Trophoblast cell (in vitro differentiated cells and primary cell): ENCODE data around the gene DMRTC2.
A peak's percentile ranks its signal among the peaks of the same experiment; 100 is the strongest.

ENCODE experiments used
- DNase-seq, 2 donors: peaks; one replicate each; pipeline ENCODE4 v3.0.0-alpha.2; 2016
- H2AFZ ChIP-seq: 2 replicates; pipeline ENCODE4 v1.6.1; 2013; ENCODE audit warnings: low read length, moderate library complexity, mild to moderate bottlenecking; ENCODE audit not compliant: insufficient read depth, poor library complexity
- H2AK5ac ChIP-seq: 2 replicates; pipeline ENCODE4 v1.6.1; 2013; ENCODE audit warnings: mild to moderate bottlenecking, low read length
- H2BK120ac ChIP-seq: 2 replicates; pipeline ENCODE4 v1.6.1; 2013; ENCODE audit warnings: low read length, mild to moderate bottlenecking, moderate library complexity; ENCODE audit not compliant: insufficient read depth, poor library complexity
- H2BK12ac ChIP-seq: 2 replicates; pipeline ENCODE4 v1.6.1; 2013; ENCODE audit warnings: mild to moderate bottlenecking, low read length, moderate library complexity
- H2BK5ac ChIP-seq: 2 replicates; pipeline ENCODE4 v1.6.1; 2013; ENCODE audit warnings: low read length, low read depth, moderate library complexity, mild to moderate bottlenecking; ENCODE audit not compliant: poor library complexity
- H3K14ac ChIP-seq: 2 replicates; pipeline ENCODE4 v1.6.1; 2013; ENCODE audit warnings: mild to moderate bottlenecking, low read length
- H3K18ac ChIP-seq: 2 replicates; pipeline ENCODE4 v1.6.1; 2013; ENCODE audit warnings: mild to moderate bottlenecking, low read length
- H3K23ac ChIP-seq: 2 replicates; pipeline ENCODE4 v1.6.1; 2013; ENCODE audit warnings: low read length
- H3K27ac ChIP-seq: 2 replicates; pipeline ENCODE4 v1.5.1; 2013; ENCODE audit warnings: low read depth, mild to moderate bottlenecking, inconsistent platforms, low read length, moderate library complexity
- H3K27me3 ChIP-seq: 2 replicates; pipeline ENCODE4 v1.6.1; 2013; ENCODE audit warnings: inconsistent platforms, mild to moderate bottlenecking, low read length, moderate library complexity; ENCODE audit not compliant: insufficient read depth
- H3K36me3 ChIP-seq, 2 experiments: 1 replicate in 1 of 2; 2 replicates in 1 of 2; pipeline ENCODE4 v1.6.1; 2013; ENCODE audit warnings: low read length in 2 of 2, mild to moderate bottlenecking in 2 of 2, moderate library complexity in 1 of 2; ENCODE audit not compliant: insufficient read depth in 2 of 2, control insufficient read depth in 1 of 2
- H3K4ac ChIP-seq: 2 replicates; pipeline ENCODE4 v1.6.1; 2013; ENCODE audit warnings: low read depth, mild to moderate bottlenecking, low read length, moderate library complexity
- H3K4me1 ChIP-seq, 2 experiments: 1 replicate in 1 of 2; 2 replicates in 1 of 2; pipeline ENCODE4 v1.6.1; 2013; ENCODE audit warnings: low read length in 2 of 2, mild to moderate bottlenecking in 2 of 2, moderate library complexity in 1 of 2; ENCODE audit not compliant: insufficient read depth in 2 of 2, control insufficient read depth in 1 of 2
- H3K4me2 ChIP-seq: 2 replicates; pipeline ENCODE4 v1.6.1; 2013; ENCODE audit warnings: inconsistent platforms, mild to moderate bottlenecking, low read length, moderate library complexity
- H3K4me3 ChIP-seq: 2 replicates; pipeline ENCODE4 v1.5.1; 2013; ENCODE audit warnings: mild to moderate bottlenecking, low read depth, low read length, inconsistent platforms
- H3K79me1 ChIP-seq: one replicate; pipeline ENCODE4 v1.6.1; 2013; ENCODE audit warnings: low read length
- H3K79me2 ChIP-seq: 2 replicates; pipeline ENCODE4 v1.6.1; 2013; ENCODE audit warnings: low read length, mild to moderate bottlenecking; ENCODE audit not compliant: control insufficient read depth, insufficient read depth, poor library complexity
- H3K9ac ChIP-seq: 2 replicates; pipeline ENCODE4 v1.6.1; 2013; ENCODE audit warnings: mild to moderate bottlenecking, low read length
- H3K9me3 ChIP-seq: 2 replicates; pipeline ENCODE4 v1.6.1; 2013; ENCODE audit warnings: low read depth, mild to moderate bottlenecking, control low read depth, inconsistent platforms, low read length; ENCODE audit not compliant: insufficient read depth
- H4K12ac ChIP-seq: 2 replicates; pipeline ENCODE4 v1.6.1; 2013; ENCODE audit warnings: low read depth, mild to moderate bottlenecking, low read length, moderate library complexity
- H4K8ac ChIP-seq: 2 replicates; pipeline ENCODE4 v1.6.1; 2013; ENCODE audit warnings: low read depth, mild to moderate bottlenecking, low read length, moderate library complexity
- H4K91ac ChIP-seq: one replicate; pipeline ENCODE4 v1.6.1; 2013; ENCODE audit warnings: low read depth, mild to moderate bottlenecking, low read length, moderate library complexity
- WGBS: extraction: QIAGEN DNeasy Blood & Tissue Kit; methylation state at CpG from one replicate; pipeline ENCODE4 v1.1.7; 2013; ENCODE audit warnings: missing lambda C conversion rate; ENCODE audit not compliant: insufficient read length, insufficient coverage; ENCODE audit errors: extremely low coverage; 5-methylcytosine and 5-hydroxymethylcytosine counted together

DMRTC2 gene

DNA sequence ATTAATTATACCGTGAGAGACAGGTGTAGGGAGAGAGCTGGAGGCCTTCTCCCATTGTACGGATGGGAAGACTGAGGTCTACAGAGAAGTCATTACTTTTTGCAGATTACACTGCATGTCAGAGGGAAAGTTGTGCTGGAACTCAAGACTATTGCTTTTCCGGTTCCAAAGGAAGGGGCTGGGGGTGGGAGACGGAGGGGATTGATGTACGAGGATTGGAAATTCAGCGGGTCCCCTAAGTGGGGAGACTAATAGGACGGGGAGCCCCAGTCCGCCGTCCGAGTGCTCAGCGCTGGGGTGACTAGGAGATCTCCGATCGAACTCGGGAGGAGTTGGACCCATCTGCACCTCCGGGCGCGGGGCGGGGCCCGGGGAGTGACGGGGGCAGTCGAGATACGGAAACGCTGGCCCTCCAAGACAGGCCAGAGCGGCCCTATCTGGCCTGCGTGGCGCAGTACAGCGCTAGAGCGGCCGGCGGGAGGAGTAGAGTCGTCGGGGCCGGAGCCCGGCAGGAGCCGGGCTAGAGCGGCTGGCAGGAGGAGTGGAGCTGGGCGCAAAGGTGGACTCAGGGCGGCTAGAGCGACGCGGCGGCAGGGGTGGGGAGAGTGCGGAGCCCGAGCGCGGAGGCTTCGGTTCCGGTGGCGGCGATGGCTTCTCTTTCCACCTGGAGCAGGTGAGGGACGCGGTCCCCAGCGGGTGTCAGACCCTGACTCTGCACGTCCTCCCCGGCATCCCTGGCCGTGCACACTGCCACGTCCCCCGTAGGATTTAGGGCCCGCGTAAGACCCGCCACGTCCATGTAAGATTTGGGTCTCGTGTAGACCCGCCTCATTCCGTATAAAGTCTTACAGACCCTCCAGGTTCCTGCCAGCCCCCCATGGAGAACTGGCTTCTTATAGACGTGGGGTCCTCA is 39.2 kb downstream of the DMRTC2 start:
- peaks cover 19% of the 10 kb centered on the region for H3K79me1 ChIP-seq
- H3K14ac ChIP-seq = peak overlapping the region; percentile 40
- no CpG with 5 or more reads among the region's 66 CpGs for WGBS
- peak overlapping the region; percentile 23 for H3K4ac ChIP-seq
- H3K4me1 ChIP-seq = peaks cover 15 to 17% of the 10 kb centered on the region in 2 experiments
- H3K18ac ChIP-seq = peak overlapping the region; percentile 31
- no peak overlapping the region for H3K27ac ChIP-seq
- no peak overlapping the region for H2BK120ac ChIP-seq
- no peak overlapping the region for H2AK5ac ChIP-seq
- peaks cover 12% of the 10 kb centered on the region for H3K79me2 ChIP-seq
- peaks cover 2% of the 10 kb centered on the region for H3K27me3 ChIP-seq
- H2AFZ ChIP-seq = no peak overlapping the region
- peak overlapping the region; percentile 96 for H3K4me2 ChIP-seq
- no peaks in the 10 kb centered on the region for H3K9me3 ChIP-seq
- H3K4me3 ChIP-seq = peak overlapping the region; percentile 99
- peak overlapping the region; percentile 98 for H4K8ac ChIP-seq
- peaks cover 3 to 9% of the 10 kb centered on the region in 2 experiments for H3K36me3 ChIP-seq
- no peak overlapping the region for H2BK5ac ChIP-seq
- peak; percentile 97 to 98 for DNase-seq
- no peak overlapping the region for H2BK12ac ChIP-seq
- H3K9ac ChIP-seq = peak overlapping the region; percentile 98
- H4K91ac ChIP-seq = peak overlapping the region; percentile 97
- no peak overlapping the region for H3K23ac ChIP-seq
- peak overlapping the region; percentile 33 for H4K12ac ChIP-seq

GRCh38 chr19:41886761-41887710 is 42.2 kb downstream of the DMRTC2 start:
- Histone ChIP-seq H4K91ac (peak overlapping the region; percentile 59), H3K27me3 (no peaks in the 10 kb centered on the region), H3K9me3 (no peaks in the 10 kb centered on the region), H2AK5ac (peak overlapping the region; percentile 53), H3K36me3 (peaks cover 18 to 25% of the 10 kb centered on the region in 2 experiments), H4K12ac (peak overlapping the region; percentile 34), H3K18ac (peak overlapping the region; percentile 6), H2AFZ (no peak overlapping the region), H2BK120ac (no peak overlapping the region), H3K14ac (peak overlapping the region; percentile 10), H3K79me1 (peaks cover 19% of the 10 kb centered on the region), H2BK12ac (peak overlapping the region; percentile 5), H3K9ac (no peak overlapping the region), H3K27ac (peak overlapping the region; percentile 30), H3K4me2 (peak overlapping the region; percentile 32), H2BK5ac (no peak overlapping the region), H3K4ac (peak overlapping the region; percentile 30), H4K8ac (peak overlapping the region; percentile 39), H3K4me3 (no peak overlapping the region), H3K23ac (no peak overlapping the region), H3K4me1 (peaks cover 15 to 17% of the 10 kb centered on the region in 2 experiments), H3K79me2 (peaks cover 12% of the 10 kb centered on the region)
- WGBS = no CpG with 5 or more reads among the region's 13 CpGs
- no peak for DNase-seq

GRCh38 chr19:41887711-41888382 is 43.0 kb downstream of the DMRTC2 start:
- WGBS = no CpG with 5 or more reads among the region's 17 CpGs
- Histone ChIP-seq H2BK120ac (no peak overlapping the region), H3K9me3 (no peaks in the 10 kb centered on the region), H3K27me3 (no peaks in the 10 kb centered on the region), H3K4me2 (peak overlapping the region; percentile 32), H4K91ac (peak overlapping the region; percentile 59), H3K79me2 (peaks cover 9% of the 10 kb centered on the region), H3K18ac (no peak overlapping the region), H3K4me3 (no peak overlapping the region), H4K12ac (peak overlapping the region; percentile 34), H3K79me1 (peaks cover 13% of the 10 kb centered on the region), H4K8ac (peak overlapping the region; percentile 39), H3K27ac (peak overlapping the region; percentile 30), H2BK12ac (no peak overlapping the region), H3K36me3 (peaks cover 26 to 31% of the 10 kb centered on the region in 2 experiments), H2AFZ (no peak overlapping the region), H3K23ac (no peak overlapping the region), H3K4me1 (peaks cover 15 to 17% of the 10 kb centered on the region in 2 experiments), H3K9ac (no peak overlapping the region), H3K4ac (peak overlapping the region; percentile 30), H2BK5ac (no peak overlapping the region), H3K14ac (peak overlapping the region; percentile 10), H2AK5ac (no peak overlapping the region)
- DNase-seq = peak; percentile 74 to 91

DNA sequence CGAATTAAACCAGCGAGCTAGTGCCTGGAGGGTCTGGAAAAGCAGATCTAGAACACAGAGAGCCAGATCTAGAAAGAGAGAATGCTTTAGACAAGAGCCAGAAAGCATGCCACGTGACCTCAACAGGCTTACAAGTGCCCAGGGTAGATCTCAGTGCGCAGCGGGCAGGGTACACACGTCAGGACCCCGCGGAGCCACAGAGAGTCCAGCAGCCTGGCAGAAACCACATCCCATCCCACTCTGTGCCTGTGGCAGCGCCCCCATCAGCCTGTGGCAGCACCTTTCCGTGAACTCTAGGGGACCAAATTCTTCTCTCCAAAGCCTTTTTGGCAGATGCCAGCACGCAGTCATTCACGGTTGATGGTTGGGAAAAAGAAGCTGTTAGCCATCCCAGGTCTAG is 44.1 kb downstream of the DMRTC2 start:
- H3K4me1 ChIP-seq = peaks cover 15 to 17% of the 10 kb centered on the region in 2 experiments
- WGBS = no CpG with 5 or more reads among the region's 12 CpGs
- no peak overlapping the region for H2AFZ ChIP-seq
- H3K23ac ChIP-seq = no peak overlapping the region
- no peak overlapping the region for H4K8ac ChIP-seq
- H3K79me2 ChIP-seq = peaks cover 5% of the 10 kb centered on the region
- no peak for DNase-seq
- no peak overlapping the region for H2BK12ac ChIP-seq
- no peak overlapping the region for H2AK5ac ChIP-seq
- peaks cover 7% of the 10 kb centered on the region for H3K79me1 ChIP-seq
- no peak overlapping the region for H3K4me2 ChIP-seq
- H4K12ac ChIP-seq = no peak overlapping the region
- H3K9me3 ChIP-seq = no peaks in the 10 kb centered on the region
- H4K91ac ChIP-seq = no peak overlapping the region
- no peak overlapping the region for H3K4me3 ChIP-seq
- no peaks in the 10 kb centered on the region for H3K27me3 ChIP-seq
- peaks cover 29 to 31% of the 10 kb centered on the region in 2 experiments for H3K36me3 ChIP-seq
- no peak overlapping the region for H2BK5ac ChIP-seq
- H3K18ac ChIP-seq = no peak overlapping the region
- H3K9ac ChIP-seq = no peak overlapping the region
- no peak overlapping the region for H3K4ac ChIP-seq
- no peak overlapping the region for H3K27ac ChIP-seq
- H3K14ac ChIP-seq = no peak overlapping the region
- H2BK120ac ChIP-seq = no peak overlapping the region
